HG02678 (cell line): ENCODE results near the gene CTAGE4.
"Not testable (repeated sequence)": the region's sequence is repeated elsewhere in the genome, so short reads cannot be mapped to it uniquely, and the experiment has no call there.

Experiments
- ATAC-seq: cut with Tn5 transposase; IDR thresholded peaks from one replicate; pipeline ENCODE4 v1.9.1; 2021; ENCODE audit warnings: mild to moderate bottlenecking, moderate library complexity; ENCODE audit not compliant: unreplicated experiment

Gene CTAGE4, protein sequence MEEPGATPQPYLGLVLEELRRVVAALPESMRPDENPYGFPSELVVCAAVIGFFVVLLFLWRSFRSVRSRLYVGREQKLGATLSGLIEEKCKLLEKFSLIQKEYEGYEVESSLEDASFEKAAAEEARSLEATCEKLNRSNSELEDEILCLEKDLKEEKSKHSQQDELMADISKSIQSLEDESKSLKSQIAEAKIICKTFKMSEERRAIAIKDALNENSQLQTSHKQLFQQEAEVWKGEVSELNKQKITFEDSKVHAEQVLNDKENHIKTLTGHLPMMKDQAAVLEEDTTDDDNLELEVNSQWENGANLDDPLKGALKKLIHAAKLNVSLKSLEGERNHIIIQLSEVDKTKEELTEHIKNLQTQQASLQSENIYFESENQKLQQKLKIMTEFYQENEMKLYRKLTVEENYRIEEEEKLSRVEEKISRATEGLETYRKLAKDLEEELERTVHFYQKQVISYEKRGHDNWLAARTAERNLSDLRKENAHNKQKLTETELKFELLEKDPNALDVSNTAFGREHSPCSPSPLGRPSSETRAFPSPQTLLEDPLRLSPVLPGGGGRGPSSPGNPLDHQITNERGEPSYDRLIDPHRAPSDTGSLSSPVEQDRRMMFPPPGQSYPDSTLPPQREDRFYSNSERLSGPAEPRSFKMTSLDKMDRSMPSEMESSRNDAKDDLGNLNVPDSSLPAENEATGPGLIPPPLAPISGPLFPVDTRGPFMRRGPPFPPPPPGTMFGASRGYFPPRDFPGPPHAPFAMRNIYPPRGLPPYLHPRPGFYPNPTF

DNA sequence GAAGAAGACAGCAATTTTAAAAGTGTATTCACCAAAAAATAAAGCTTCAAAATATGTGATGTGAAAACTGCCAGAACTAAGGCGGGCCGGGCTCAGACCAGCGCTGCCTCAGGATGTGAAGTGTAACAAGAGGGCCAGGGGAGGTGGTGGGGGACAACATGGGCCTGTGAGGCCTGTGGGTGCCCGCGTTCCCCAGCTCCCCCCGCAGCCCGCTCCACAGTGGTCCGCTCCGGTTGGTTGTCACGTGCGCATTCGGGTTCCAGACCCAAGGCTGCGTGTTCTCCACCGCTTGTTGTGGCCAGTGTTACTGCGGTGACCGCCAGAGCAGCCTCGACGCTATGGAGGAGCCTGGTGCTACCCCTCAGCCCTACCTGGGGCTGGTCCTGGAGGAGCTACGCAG lies at the start of gene CTAGE4:
CTAGE4 (plus strand) TSS at position 301 of the 400 bp plus-strand sequence; CDS start at position 339, 38 bp downstream.
- not testable (repeated sequence) for ATAC-seq

- no peak for ATAC-seq
Observed at GRCh38 chr7:144134116-144134515, 49.1 kb upstream of the CTAGE4 start.

DNA sequence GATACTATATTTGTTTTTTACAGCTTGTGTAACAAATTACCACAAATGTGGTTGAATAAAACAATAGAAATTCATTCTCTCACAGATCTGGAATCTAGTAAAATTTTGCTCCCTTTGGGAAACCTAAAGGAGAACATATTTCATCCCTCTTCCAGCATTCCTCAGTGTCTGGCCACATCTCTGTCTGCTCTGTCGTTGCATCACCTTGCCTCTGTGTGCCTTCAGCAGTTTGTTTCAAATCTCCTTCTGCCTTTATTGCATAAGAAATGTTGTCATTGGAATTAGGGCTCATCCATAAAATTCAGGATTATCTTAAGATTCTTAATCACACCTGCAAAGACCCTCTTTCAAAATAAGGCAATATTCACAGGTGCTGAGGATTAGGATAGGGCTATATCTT lies 45.8 kb upstream of the CTAGE4 start:
- ATAC-seq: no peak

GRCh38 chr7:144142187-144142586 lies 41.1 kb upstream of the CTAGE4 start:
- ATAC-seq: no peak

- ATAC-seq: no peak
Observed at GRCh38 chr7:144144426-144144825, 38.8 kb upstream of the CTAGE4 start.

- no peak for ATAC-seq
Observed at GRCh38 chr7:144148224-144148827, 34.9 kb upstream of the CTAGE4 start.

DNA sequence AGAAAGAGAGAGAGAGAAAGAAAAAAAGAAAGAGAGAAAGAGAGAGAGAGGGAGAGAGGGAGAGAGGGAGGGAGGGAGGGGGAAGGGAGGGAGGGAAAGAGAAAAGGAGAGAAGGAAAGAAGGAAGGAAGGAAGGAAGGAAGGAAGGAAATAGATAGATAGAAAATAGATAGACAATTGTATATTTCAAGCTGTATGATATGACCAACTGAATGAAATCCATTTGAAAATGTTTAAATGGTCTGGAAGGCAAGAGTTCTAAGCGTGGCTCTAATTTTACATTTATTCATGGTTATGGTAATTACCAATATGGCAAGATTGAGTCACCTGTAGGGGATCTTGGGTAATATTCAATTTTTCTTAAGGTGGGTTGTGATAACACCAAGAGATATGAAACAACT lies 24.4 kb upstream of the CTAGE4 start:
- no peak for ATAC-seq

- ATAC-seq: no peak
Observed at GRCh38 chr7:144164784-144165183, 18.5 kb upstream of the CTAGE4 start.

DNA sequence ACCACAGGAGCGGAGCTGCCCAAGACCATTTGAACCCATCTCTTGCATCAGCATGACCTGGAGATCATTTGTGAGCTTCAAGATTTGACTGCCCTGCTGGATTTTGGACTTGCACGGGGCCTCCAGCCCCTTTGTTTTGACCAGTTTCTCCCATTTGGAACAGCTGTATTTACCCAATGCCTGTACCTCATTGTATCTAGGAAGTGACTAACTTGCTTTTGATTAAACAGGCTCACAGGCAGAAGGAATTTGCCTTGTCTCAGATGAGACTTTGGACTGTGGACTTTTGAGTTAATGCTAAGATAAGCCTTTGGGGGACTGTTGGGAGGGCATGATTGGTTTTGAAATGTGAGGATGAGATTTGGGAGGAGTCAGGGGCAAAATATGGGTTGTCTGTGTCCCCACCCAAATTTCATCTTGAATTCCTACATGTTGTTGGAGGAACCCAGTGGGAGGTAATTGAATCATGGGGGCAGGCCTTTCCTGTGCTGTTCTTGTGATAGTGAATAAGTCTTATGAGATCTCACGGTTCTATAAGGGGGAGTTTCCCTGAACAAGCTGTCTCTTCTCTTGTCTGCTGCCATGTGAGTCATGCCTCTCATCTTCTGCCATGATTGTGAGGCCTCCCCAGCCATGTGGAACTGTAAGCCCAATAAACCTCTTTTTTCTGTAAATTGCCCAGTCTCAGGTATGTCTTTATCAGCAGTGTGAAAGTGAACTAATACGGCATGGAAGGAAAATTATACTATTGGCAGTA lies 11.5 kb upstream of the CTAGE4 start:
- not testable (repeated sequence) for ATAC-seq

DNA sequence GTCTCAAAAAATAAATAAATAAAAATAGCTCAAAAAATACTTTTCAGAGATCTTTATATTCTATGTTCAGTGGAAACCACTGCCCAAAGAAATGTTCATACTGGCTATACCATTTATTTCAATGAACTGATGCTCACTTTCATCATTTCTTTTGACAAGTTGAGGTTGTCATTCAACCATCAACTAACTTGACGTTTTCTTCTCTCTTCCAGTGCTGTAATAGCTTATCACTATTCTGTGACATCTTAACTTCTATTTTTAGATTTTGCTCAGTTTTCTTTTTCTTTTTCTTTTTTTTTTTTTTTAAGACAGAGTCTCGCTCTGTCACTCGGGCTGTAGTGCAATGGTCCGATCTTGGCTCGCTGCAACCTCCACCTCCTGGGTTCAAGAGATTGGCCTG lies 8.7 kb upstream of the CTAGE4 start:
- no peak for ATAC-seq

GRCh38 chr7:144178380-144179164 lies 4.7 kb upstream of the CTAGE4 start:
- peak; percentile 97 for ATAC-seq

DNA sequence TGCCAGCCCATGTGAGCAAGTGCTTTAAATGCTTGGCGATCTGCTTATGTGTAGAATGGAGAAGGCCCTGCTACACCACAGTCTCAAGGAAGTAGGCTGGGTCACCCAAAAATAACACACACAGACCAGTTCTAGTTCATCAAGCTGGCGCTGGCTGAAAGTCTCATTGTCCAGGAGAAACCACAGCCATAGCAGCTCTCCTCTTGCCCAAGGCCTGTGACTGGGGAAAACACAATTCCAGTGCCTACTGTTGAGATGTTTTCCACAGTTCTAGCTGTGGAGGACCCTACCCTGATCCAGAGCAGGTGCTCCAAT lies 4.1 kb upstream of the CTAGE4 start:
- peak; percentile 26 for ATAC-seq

GRCh38 chr7:144187848-144188247 lies 4.6 kb downstream of the CTAGE4 start:
- ATAC-seq: not testable (repeated sequence)

- not testable (repeated sequence) for ATAC-seq
Observed at GRCh38 chr7:144188578-144189171, 5.4 kb downstream of the CTAGE4 start.

DNA sequence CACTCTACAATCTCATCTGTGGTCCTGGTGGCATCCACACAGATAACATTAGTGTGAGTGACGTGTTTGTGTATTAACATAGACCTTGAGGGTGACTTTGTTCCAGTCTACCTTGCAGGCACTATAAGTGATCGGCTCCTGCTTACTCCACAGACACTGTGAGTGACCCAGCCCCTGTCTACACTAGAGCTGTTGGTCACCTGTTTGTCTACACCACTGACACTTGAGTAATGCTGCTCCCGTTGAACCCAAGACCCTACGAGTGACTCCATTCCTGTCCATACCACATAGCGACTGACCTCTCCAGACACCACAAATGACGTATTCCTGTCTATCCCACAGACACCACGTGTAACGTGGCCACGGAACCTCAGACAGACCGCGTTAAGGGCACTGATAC lies 10.5 kb downstream of the CTAGE4 start:
- ATAC-seq: not testable (repeated sequence)

DNA sequence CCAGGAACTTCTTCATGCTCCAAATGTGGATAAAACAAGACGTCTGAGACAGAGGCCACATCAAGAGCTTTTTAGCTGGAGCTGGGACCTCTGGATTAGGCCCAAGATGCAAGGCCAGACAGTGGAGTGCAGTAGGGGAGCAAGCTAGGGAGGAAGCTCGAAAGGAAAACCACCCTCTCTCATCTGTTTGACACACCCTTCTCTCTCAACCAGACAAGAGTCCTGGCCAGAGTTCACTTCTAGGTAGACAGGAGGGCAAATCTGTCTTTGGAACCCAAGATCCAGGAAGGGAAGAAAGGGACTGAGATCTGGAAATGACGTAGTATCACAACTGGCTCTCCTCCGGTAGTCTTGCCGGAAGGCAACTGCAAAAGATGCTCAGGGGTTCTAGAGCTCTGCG lies 11.2 kb downstream of the CTAGE4 start:
- ATAC-seq: not testable (repeated sequence)

- ATAC-seq: peak; percentile 64
Observed at GRCh38 chr7:144195212-144195872, 12.1 kb downstream of the CTAGE4 start, which contains the start of gene ARHGEF35. ARHGEF35 (minus strand) TSS chr7:144195833; CDS start chr7:144188383, 7,450 bp downstream.

GRCh38 chr7:144198934-144199333 lies 15.7 kb downstream of the CTAGE4 start:
- not testable (repeated sequence) for ATAC-seq

DNA sequence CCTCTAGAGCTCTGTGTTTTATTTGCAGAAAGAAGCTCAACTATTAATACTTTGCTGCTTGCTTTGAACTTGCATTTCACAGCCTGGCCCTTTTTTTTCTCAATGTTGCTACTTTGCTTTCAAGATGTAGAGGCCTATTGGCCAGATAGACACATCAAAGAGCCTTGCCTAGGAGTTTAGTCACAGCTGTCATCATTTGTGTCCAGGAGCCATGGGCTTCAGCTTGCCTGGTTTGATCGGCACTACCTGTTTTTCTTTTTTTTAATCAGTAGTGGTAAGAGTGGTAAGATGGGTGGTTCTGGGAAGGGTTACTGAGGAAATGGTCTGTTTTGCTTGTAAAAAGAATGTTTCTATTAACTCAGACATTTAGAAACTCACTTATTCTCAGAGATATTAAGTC lies 18.7 kb downstream of the CTAGE4 start:
- ATAC-seq: peak; percentile 30
